ENCODE results near the gene PTPRK.

The PTPRK gene

GRCh38 chr6:128350416-128351254, 169.8 kb downstream of the PTPRK start:
- Histone ChIP-seq H3K4me2 (ENCODE audit: low read length) (no peak overlapping the region), H4K20me1 (ENCODE audit: insufficient read depth, low read length) (no peaks in the 10 kb centered on the region), H3K9me2 (ENCODE audit: low read depth, low read length) (no peaks in the 10 kb centered on the region), H3K9me3 (ENCODE audit: low read length) (no peaks in the 10 kb centered on the region), H3K79me2 (ENCODE audit: insufficient read depth, low read length) (no peaks in the 10 kb centered on the region), H3K9ac (ENCODE audit: low read length) (no peak overlapping the region), H3F3A (ENCODE audit: insufficient read depth, low read length) (no peaks in the 10 kb centered on the region), H3K4me3 (ENCODE audit: low read depth, low read length, poor library complexity, severe bottlenecking) (no peak overlapping the region), H3K27me3 (ENCODE audit: insufficient read depth, low read length) (no peaks in the 10 kb centered on the region; the same call in 1 of the 2 replicates), H3K27ac (ENCODE audit: low read depth, low read length, poor library complexity, severe bottlenecking) (no peak overlapping the region), H2AFZ (ENCODE audit: low read length) (no peak overlapping the region), H3K36me3 (ENCODE audit: insufficient read depth, low read length) (no peaks in the 10 kb centered on the region), H3K4me1 (ENCODE audit: insufficient read depth, low read length, severe bottlenecking) (no peaks in the 10 kb centered on the region)
- no peak for TF ChIP-seq EZH2 (IDR thresholded peaks at IDR 0.05; ENCODE audit: borderline replicate concordance, low read length)
- TF ChIP-seq CTCF (IDR thresholded peaks at IDR 0.05; ENCODE audit: low read length): no peak

GRCh38 chr6:128347123-128347522, 173.3 kb downstream of the PTPRK start:
- Histone ChIP-seq H2AFZ (ENCODE audit: low read length) (no peak overlapping the region), H3K4me2 (ENCODE audit: low read length) (no peak overlapping the region), H3F3A (ENCODE audit: insufficient read depth, low read length) (no peaks in the 10 kb centered on the region), H3K4me3 (ENCODE audit: low read depth, low read length, poor library complexity, severe bottlenecking) (no peak overlapping the region), H3K27me3 (ENCODE audit: insufficient read depth, low read length) (no peaks in the 10 kb centered on the region), H3K36me3 (ENCODE audit: insufficient read depth, low read length) (no peaks in the 10 kb centered on the region), H3K9ac (ENCODE audit: low read length) (no peak overlapping the region), H3K9me3 (ENCODE audit: low read length) (no peaks in the 10 kb centered on the region), H3K27ac (ENCODE audit: low read depth, low read length, poor library complexity, severe bottlenecking) (no peak overlapping the region), H3K4me1 (ENCODE audit: insufficient read depth, low read length, severe bottlenecking) (no peaks in the 10 kb centered on the region), H3K9me2 (ENCODE audit: low read depth, low read length) (no peaks in the 10 kb centered on the region), H3K79me2 (ENCODE audit: insufficient read depth, low read length) (no peaks in the 10 kb centered on the region), H4K20me1 (ENCODE audit: insufficient read depth, low read length) (no peaks in the 10 kb centered on the region)
- TF ChIP-seq CTCF (IDR thresholded peaks at IDR 0.05; ENCODE audit: low read length) (no peak), EZH2 (IDR thresholded peaks at IDR 0.05; ENCODE audit: borderline replicate concordance, low read length) (no peak)

- H3K4me3 ChIP-seq (ENCODE audit: low read depth, low read length, poor library complexity, severe bottlenecking): no peak overlapping the region
- no peaks in the 10 kb centered on the region for H3K36me3 ChIP-seq (ENCODE audit: insufficient read depth, low read length)
- no peak for TF ChIP-seq EZH2 (IDR thresholded peaks at IDR 0.05; ENCODE audit: borderline replicate concordance, low read length)
- TF ChIP-seq CTCF (IDR thresholded peaks at IDR 0.05; ENCODE audit: low read length): no peak
- H3F3A ChIP-seq (ENCODE audit: insufficient read depth, low read length): no peaks in the 10 kb centered on the region
- no peak overlapping the region for H2AFZ ChIP-seq (ENCODE audit: low read length)
- H3K27ac ChIP-seq (ENCODE audit: low read depth, low read length, poor library complexity, severe bottlenecking): no peak overlapping the region
- no peaks in the 10 kb centered on the region for H3K4me1 ChIP-seq (ENCODE audit: insufficient read depth, low read length, severe bottlenecking)
- no peak overlapping the region for H3K4me2 ChIP-seq (ENCODE audit: low read length)
- no peaks in the 10 kb centered on the region for H3K27me3 ChIP-seq (ENCODE audit: insufficient read depth, low read length)
- H3K9me3 ChIP-seq (ENCODE audit: low read length): no peaks in the 10 kb centered on the region
- H3K9me2 ChIP-seq (ENCODE audit: low read depth, low read length): no peaks in the 10 kb centered on the region
- H3K9ac ChIP-seq (ENCODE audit: low read length): no peak overlapping the region
- no peaks in the 10 kb centered on the region for H4K20me1 ChIP-seq (ENCODE audit: insufficient read depth, low read length)
- no peaks in the 10 kb centered on the region for H3K79me2 ChIP-seq (ENCODE audit: insufficient read depth, low read length)
Observed at GRCh38 chr6:128346569-128346968, 173.8 kb downstream of the PTPRK start.
